Measurements from ENCODE around the gene KIAA1191. TPM values are rescaled to one million over a fixed set of nuclear protein-coding genes. Genes with fewer than 3 reads are reported as not detected.

KIAA1191 gene
- total RNA-seq, 8 experiments from 2014 or later, result 65.1 to 111 (median 78.7) TPM

GRCh38 chr5:176368726-176369125, 7.2 kb upstream of the KIAA1191 start:
- in situ Hi-C loops (cut with MboI; ENCODE audit: low pct_unique_long_range_greater_than_20kb in 2 of 9, low sequenced_read_pairs in 9 of 9, unreplicated experiment in 9 of 9), result no loop called here
- ATAC-seq (replicated peaks in 6 of 8), result no peak
- WGBS, 10 experiments, result 95 to 100% (median 100%) methylated on average over 1 to 4 of the region's 13 CpGs; no CpG with 5 or more reads in 7 of the 10 experiments
- Histone ChIP-seq H3K27ac (no peak overlapping the region), H3K4me1 (replicated peaks in 1 of 2) (peaks cover 7 to 9% of the 10 kb centered on the region in 2 donors), H3K4me3 (no peak overlapping the region)

GRCh38 chr5:176366232-176366894, 4.8 kb upstream of the KIAA1191 start:
- 18 to 100% (median 65%) methylated on average over 2 to 14 of the region's 38 CpGs; no CpG with 5 or more reads in 4 of the 10 experiments for WGBS, 10 experiments
- in situ Hi-C loops (cut with MboI; ENCODE audit: low pct_unique_long_range_greater_than_20kb in 2 of 9, low sequenced_read_pairs in 9 of 9, unreplicated experiment in 9 of 9), result no loop called here
- Histone ChIP-seq H3K27ac (peak overlapping the region in 1 of 2 donors; percentile 74), H3K4me3 (peak overlapping the region; percentile 63 to 93 (median 85)), H3K4me1 (replicated peaks in 1 of 2) (peaks cover 7 to 9% of the 10 kb centered on the region in 2 donors)
- ATAC-seq (replicated peaks in 6 of 8), result no peak

GRCh38 chr5:176365351-176366231, 4.0 kb upstream of the KIAA1191 start, which contains the start of gene ARL10:
Gene ARL10 (plus strand): TSS chr5:176365487. CDS start chr5:176365564, 77 bp downstream.
- ATAC-seq (replicated peaks in 6 of 8), result peak; percentile 54 to 69 (median 58)
- in situ Hi-C loops (cut with MboI; ENCODE audit: low pct_unique_long_range_greater_than_20kb in 2 of 9, low sequenced_read_pairs in 9 of 9, unreplicated experiment in 9 of 9), result no loop called here
- WGBS, 10 experiments, result 0% methylated on average over 1 to 29 of the region's 108 CpGs; no CpG with 5 or more reads in 5 of the 10 experiments
- Histone ChIP-seq H3K4me3 (peak within 1 kb of the TSS; percentile 63 to 93 (median 85)), H3K4me1 (replicated peaks in 1 of 2) (peaks cover 9 to 10% of the 10 kb centered on the region in 2 donors), H3K27ac (peak within 1 kb of the TSS; percentile 59 to 74)

- no peak for ATAC-seq (replicated peaks in 6 of 8)
- Histone ChIP-seq H3K27ac (peak overlapping the region; percentile 34 to 74), H3K4me1 (replicated peaks in 1 of 2) (peaks cover 15 to 16% of the 10 kb centered on the region in 2 donors), H3K4me3 (peak overlapping the region; percentile 63 to 93 (median 85))
- in situ Hi-C loops (cut with MboI; ENCODE audit: low pct_unique_long_range_greater_than_20kb in 2 of 9, low sequenced_read_pairs in 9 of 9, unreplicated experiment in 9 of 9), result no loop called here
- WGBS, 10 experiments, result 0 to 40% (median 32%) methylated on average over 1 to 6 of the region's 28 CpGs; no CpG with 5 or more reads in 6 of the 10 experiments
Measured at GRCh38 chr5:176364765-176365350, 3.3 kb upstream of the KIAA1191 start.

GRCh38 chr5:176362233-176362490, 598 bp upstream of the KIAA1191 start:
- WGBS, 10 experiments, result 56 to 100% (median 76%) methylated on average over 1 to 7 of the region's 8 CpGs; no CpG with 5 or more reads in 5 of the 10 experiments
- Histone ChIP-seq H3K27ac (no peak overlapping the region), H3K4me1 (replicated peaks in 1 of 2) (peaks cover 15 to 17% of the 10 kb centered on the region in 2 donors), H3K4me3 (peak overlapping the region in 4 of 5 donors; percentile 67 to 90 (median 71))
- in situ Hi-C loops (cut with MboI; ENCODE audit: low pct_unique_long_range_greater_than_20kb in 2 of 9, low sequenced_read_pairs in 9 of 9, unreplicated experiment in 9 of 9), result no loop called here
- ATAC-seq (replicated peaks in 6 of 8), result no peak

GRCh38 chr5:176360894-176361436, 599 bp downstream of the KIAA1191 start:
- H3K4me3 ChIP-seq, result peak overlapping the region; percentile 67 to 98 (median 72)
- WGBS, 10 experiments, result 0 to 30% (median 4%) methylated on average over 1 to 7 of the region's 27 CpGs; no CpG with 5 or more reads in 1 of the 10 experiments
- peak overlapping the region; percentile 70 to 91 for H3K27ac ChIP-seq
- peaks cover 9 to 12% of the 10 kb centered on the region in 2 donors for H3K4me1 ChIP-seq (replicated peaks in 1 of 2)
- ATAC-seq (replicated peaks in 6 of 8), result no peak
- in situ Hi-C loops (cut with MboI; ENCODE audit: low pct_unique_long_range_greater_than_20kb in 2 of 9, low sequenced_read_pairs in 9 of 9, unreplicated experiment in 9 of 9), result no loop called here

GRCh38 chr5:176359658-176360057, 1.9 kb downstream of the KIAA1191 start:
- no peak overlapping the region for H3K4me3 ChIP-seq

GRCh38 chr5:176356179-176356566, 5.4 kb downstream of the KIAA1191 start:
- in situ Hi-C loops (cut with MboI; ENCODE audit: low pct_unique_long_range_greater_than_20kb in 2 of 9, low sequenced_read_pairs in 9 of 9, unreplicated experiment in 9 of 9), result no loop called here
- WGBS, 10 experiments, result 82 to 100% (median 100%) methylated on average over 1 to 3 of the region's 3 CpGs; no CpG with 5 or more reads in 3 of the 10 experiments
- H3K4me1 ChIP-seq (replicated peaks in 1 of 2), result peaks cover 6 to 9% of the 10 kb centered on the region in 2 donors
- H3K27ac ChIP-seq, result no peak overlapping the region
- no peak overlapping the region for H3K4me3 ChIP-seq
- ATAC-seq (replicated peaks in 6 of 8), result no peak

More at GRCh38 chr5:176359658-176360057, 1.9 kb downstream of the KIAA1191 start:
- 54 to 100% (median 94%) methylated on average over 1 to 4 of the region's 4 CpGs; no CpG with 5 or more reads in 1 of the 10 experiments for WGBS, 10 experiments
- ATAC-seq (replicated peaks in 6 of 8), result no peak
- Histone ChIP-seq H3K27ac (no peak overlapping the region), H3K4me1 (replicated peaks in 1 of 2) (peaks cover 6 to 9% of the 10 kb centered on the region in 2 donors)
- in situ Hi-C loops (cut with MboI; ENCODE audit: low pct_unique_long_range_greater_than_20kb in 2 of 9, low sequenced_read_pairs in 9 of 9, unreplicated experiment in 9 of 9), result no loop called here

GRCh38 chr5:176355400-176356178, 6.0 kb downstream of the KIAA1191 start:
- 87 to 100% (median 94%) methylated on average over 2 to 13 of the region's 16 CpGs; no CpG with 5 or more reads in 3 of the 10 experiments for WGBS, 10 experiments
- Histone ChIP-seq H3K4me3 (no peak overlapping the region), H3K4me1 (replicated peaks in 1 of 2) (peaks cover 6 to 8% of the 10 kb centered on the region in 2 donors), H3K27ac (no peak overlapping the region)
- ATAC-seq (replicated peaks in 6 of 8), result no peak
- in situ Hi-C loops (cut with MboI; ENCODE audit: low pct_unique_long_range_greater_than_20kb in 2 of 9, low sequenced_read_pairs in 9 of 9, unreplicated experiment in 9 of 9), result no loop called here

GRCh38 chr5:176353533-176353932, 8.0 kb downstream of the KIAA1191 start:
- in situ Hi-C loops (cut with MboI; ENCODE audit: low pct_unique_long_range_greater_than_20kb in 2 of 9, low sequenced_read_pairs in 9 of 9, unreplicated experiment in 9 of 9), result no loop called here
- no peaks in the 10 kb centered on the region for H3K4me1 ChIP-seq (replicated peaks in 1 of 2)
- no peak for ATAC-seq (replicated peaks in 6 of 8)
- WGBS, 10 experiments, result 60 to 100% (median 94%) methylated on average over 1 to 4 of the region's 4 CpGs; no CpG with 5 or more reads in 1 of the 10 experiments
- H3K4me3 ChIP-seq, result no peak overlapping the region
- no peak overlapping the region for H3K27ac ChIP-seq

- H3K27ac ChIP-seq, result no peak overlapping the region
- H3K4me3 ChIP-seq, result no peak overlapping the region
- 87 to 100% (median 99%) methylated on average over 1 to 5 of the region's 5 CpGs; no CpG with 5 or more reads in 2 of the 10 experiments for WGBS, 10 experiments
- H3K4me1 ChIP-seq (replicated peaks in 1 of 2), result no peaks in the 10 kb centered on the region
- in situ Hi-C loops (cut with MboI; ENCODE audit: low pct_unique_long_range_greater_than_20kb in 2 of 9, low sequenced_read_pairs in 9 of 9, unreplicated experiment in 9 of 9), result no loop called here
- ATAC-seq (replicated peaks in 6 of 8), result no peak
Measured at GRCh38 chr5:176352116-176352878, 9.3 kb downstream of the KIAA1191 start.
